GM18498 (cell line): ENCODE results near the gene ARL2BP.

Experiments used
- ATAC-seq: cut with Tn5 transposase; IDR thresholded peaks from one replicate; pipeline ENCODE4 v1.9.1; 2021; ENCODE audit warnings: mild to moderate bottlenecking, moderate library complexity; ENCODE audit not compliant: unreplicated experiment

Gene ARL2BP

GRCh38 chr16:57281791-57282190 is 36.7 kb downstream of the ARL2BP start:
- ATAC-seq, result no peak

DNA sequence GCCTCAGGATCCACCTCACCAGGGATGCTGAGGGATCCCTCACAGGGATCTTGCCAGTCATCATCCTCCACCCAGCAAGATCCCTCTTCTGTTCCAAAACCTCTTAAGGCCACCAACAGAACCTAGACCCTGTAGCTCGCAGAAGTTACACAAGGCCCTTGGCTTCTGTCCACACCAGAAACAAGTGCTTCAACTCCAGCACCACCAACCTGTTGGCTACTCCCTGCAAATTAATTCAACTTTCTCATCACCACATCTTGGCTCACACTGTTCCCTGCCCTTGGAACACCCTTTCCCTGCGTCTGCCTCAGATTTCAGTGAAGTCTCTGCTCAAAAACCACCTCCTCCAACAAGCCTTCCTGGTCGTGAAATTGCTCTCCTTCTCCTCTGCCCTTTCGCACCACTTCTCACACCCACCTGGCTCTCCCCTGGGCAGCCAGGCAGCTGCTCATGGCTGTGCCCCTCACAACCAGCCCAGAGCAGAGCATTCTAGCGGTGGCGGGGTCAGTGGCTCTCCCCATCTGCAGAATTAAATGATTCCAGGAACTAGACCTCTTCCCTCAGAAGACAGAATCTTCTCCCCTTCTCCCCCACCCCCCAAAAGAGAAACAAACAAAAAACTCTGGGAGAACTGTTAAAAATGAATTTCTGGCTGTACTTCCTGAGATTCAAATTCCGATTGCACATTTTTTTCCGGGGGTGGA is 37.6 kb downstream of the ARL2BP start:
- ATAC-seq, result no peak

GRCh38 chr16:57283214-57283958 is 38.3 kb downstream of the ARL2BP start:
- ATAC-seq, result no peak

DNA sequence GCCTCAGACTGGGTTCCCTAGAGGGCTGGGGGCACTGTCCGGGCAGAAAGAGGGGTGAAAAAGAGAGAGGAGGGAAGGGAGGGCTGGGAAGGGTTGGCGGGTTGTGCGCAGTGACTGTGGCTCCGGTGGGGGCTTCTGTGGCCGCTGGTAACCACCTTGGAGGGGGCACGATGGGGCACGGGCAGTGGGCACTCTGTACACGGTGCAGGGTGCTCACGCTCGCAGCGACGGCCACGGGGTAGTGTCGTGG is 38.8 kb downstream of the ARL2BP start:
- no peak for ATAC-seq

- ATAC-seq, result peak; percentile 40
These were observed 39.3 kb downstream of the ARL2BP start, which contains the start of gene PLLP for GRCh38 chr16:57284209-57284951. PLLP (minus strand) TSS chr16:57284672; CDS start chr16:57284540, 132 bp downstream.

DNA sequence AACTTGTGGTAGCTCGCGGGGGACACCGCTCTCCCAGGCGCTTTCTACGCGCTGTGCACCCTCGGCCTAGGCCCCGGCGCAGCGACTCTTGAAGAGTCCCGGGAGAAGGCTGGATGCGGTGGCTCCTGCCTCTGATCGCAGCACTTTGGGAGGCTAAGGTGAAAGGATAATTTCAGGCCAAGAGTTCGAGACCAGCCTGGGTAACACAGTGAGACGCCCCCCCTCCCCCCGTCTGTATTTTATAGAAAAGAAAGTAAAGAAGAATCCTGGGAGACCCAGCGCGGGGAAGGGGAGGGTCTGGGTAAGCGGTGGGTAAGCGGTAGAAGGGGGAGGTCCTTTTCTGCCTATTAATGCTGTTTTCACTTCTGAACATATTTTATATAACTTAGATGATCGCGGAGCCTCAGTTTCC is 39.9 kb downstream of the ARL2BP start:
- no peak for ATAC-seq

- ATAC-seq, result no peak
These were observed 40.3 kb downstream of the ARL2BP start for GRCh38 chr16:57285379-57285778.

GRCh38 chr16:57289391-57290257 is 44.6 kb downstream of the ARL2BP start:
- ATAC-seq, result no peak

GRCh38 chr16:57297856-57298255 is 52.8 kb downstream of the ARL2BP start:
- ATAC-seq, result no peak

GRCh38 chr16:57299009-57299718 is 54.1 kb downstream of the ARL2BP start:
- peak; percentile 23 for ATAC-seq

DNA sequence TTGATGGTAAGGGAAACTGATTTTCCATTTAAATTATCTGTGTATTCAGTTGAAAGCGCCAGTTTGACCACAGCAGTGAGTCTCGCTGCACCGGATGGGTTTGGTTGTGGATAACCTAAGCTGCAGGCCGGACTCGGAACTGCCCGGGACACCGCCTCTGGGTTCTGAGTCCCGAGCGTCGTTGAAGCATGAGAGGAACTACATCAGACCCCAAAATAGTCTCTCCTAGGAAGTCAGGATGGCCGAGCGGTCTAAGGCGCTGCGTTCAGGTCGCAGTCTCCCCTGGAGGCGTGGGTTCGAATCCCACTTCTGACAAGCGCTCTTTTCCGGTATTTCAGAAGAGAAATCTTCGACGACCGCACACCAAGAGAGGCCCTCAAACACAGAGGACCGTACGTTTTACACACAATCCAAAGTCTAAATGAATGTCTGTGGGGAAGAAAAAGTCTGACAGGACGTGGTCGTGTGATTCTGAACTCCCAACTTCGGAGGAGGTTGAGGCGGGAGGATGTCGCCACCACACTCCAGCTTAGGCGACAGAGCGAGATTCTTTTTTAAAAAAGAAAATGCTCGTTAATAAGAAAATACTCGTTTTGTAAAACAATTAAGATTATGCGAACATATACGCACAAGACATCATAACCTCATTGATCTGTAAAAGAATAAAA is 54.8 kb downstream of the ARL2BP start:
- ATAC-seq, result peak; percentile 51

- ATAC-seq, result peak; percentile 89
These were observed 55.5 kb downstream of the ARL2BP start for GRCh38 chr16:57300387-57301125.

DNA sequence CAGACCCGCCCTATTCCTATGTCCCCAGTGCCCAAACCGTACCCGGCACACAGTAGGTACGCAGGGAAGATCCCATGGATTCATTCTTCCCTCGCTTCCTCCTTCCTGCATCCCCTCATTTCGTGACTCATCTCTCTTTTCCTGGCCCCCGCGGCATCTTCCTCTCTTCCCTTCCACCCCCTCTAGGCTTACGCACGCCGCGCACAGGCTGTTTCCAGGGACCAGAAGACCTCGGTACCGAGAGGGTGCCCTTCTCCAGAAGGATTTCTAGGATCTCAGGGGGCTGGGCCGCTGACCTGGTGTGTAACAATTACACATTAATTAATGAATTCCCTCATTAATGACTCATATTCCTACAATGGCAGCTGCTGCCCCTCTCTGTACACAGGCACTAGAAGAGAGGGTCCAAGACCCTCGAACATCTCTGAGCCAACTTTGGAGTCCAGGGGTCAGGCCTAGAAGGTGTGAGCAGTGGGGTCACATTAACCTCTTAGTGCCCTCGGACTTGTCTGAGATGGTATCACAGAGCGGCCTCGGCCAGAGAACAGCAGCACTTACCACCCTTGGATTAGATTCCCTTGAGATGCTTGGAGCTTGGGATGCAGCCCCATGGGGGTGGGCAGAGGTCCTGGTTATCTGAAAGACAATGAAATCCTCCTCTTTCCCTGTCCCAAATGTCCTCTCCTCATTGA is 56.2 kb downstream of the ARL2BP start:
- no peak for ATAC-seq
